IMR-90 (cell line): Measurements from ENCODE around the gene SHLD1.
"Not testable (repeated sequence)": the region's sequence is repeated elsewhere in the genome, so short reads cannot be mapped to it uniquely, and the experiment has no call there.

Experiments used
- BHLHE40 ChIP-seq: fragments of 150-350 bp; IDR thresholded peaks from 2 replicates; pipeline ENCODE4 v1.6.1; 2016; ENCODE audit warnings: mild to moderate bottlenecking, low read depth, low read length
- CEBPB ChIP-seq: IDR thresholded peaks from 2 replicates; pipeline ENCODE4 v1.6.1; 2012; ENCODE audit warnings: low read depth, low read length, improper control_type of control experiment
- ELK1 ChIP-seq: fragments of 150-350 bp; IDR thresholded peaks from 2 replicates; pipeline ENCODE4 v1.6.1; 2016; ENCODE audit warnings: low read depth, mild to moderate bottlenecking, low read length, moderate library complexity, borderline replicate concordance
- MAFK ChIP-seq: IDR thresholded peaks from 2 replicates; pipeline ENCODE4 v1.6.1; 2012; ENCODE audit warnings: low read depth, low read length, improper control_type of control experiment
- MAZ ChIP-seq: IDR thresholded peaks from 2 replicates; pipeline ENCODE4 v1.6.1; 2012; ENCODE audit warnings: low read depth, mild to moderate bottlenecking, low read length, improper control_type of control experiment, moderate library complexity, borderline replicate concordance
- POLR2A ChIP-seq: IDR thresholded peaks from 2 replicates; pipeline ENCODE4 v1.6.1; 2012; ENCODE audit warnings: mild to moderate bottlenecking, low read depth, low read length
- RAD21 ChIP-seq: IDR thresholded peaks from 2 replicates; pipeline ENCODE4 v1.6.1; 2012; ENCODE audit warnings: low read length, improper control_type of control experiment
- RCOR1 ChIP-seq: IDR thresholded peaks from 2 replicates; pipeline ENCODE4 v1.6.1; 2012; ENCODE audit warnings: mild to moderate bottlenecking, low read length, improper control_type of control experiment; ENCODE audit not compliant: insufficient replicate concordance
- RFX5 ChIP-seq: IDR thresholded peaks from 2 replicates; pipeline ENCODE4 v1.8.0; 2012; ENCODE audit warnings: low read depth, mild to moderate bottlenecking, low read length, moderate library complexity
- SMC3 ChIP-seq: fragments of 150-350 bp; IDR thresholded peaks from 2 replicates; pipeline ENCODE4 v1.6.1; 2016; ENCODE audit warnings: low read depth, mild to moderate bottlenecking, antibody characterized with exemption, low read length, moderate library complexity
- TF ChIP-seq, protein P1 (sequence below): conservative IDR thresholded peaks from 2 replicates; pipeline ENCODE4 v1.5.1; 2012; ENCODE audit warnings: mild to moderate bottlenecking, low read depth, low read length, improper control_type of control experiment

DNA sequence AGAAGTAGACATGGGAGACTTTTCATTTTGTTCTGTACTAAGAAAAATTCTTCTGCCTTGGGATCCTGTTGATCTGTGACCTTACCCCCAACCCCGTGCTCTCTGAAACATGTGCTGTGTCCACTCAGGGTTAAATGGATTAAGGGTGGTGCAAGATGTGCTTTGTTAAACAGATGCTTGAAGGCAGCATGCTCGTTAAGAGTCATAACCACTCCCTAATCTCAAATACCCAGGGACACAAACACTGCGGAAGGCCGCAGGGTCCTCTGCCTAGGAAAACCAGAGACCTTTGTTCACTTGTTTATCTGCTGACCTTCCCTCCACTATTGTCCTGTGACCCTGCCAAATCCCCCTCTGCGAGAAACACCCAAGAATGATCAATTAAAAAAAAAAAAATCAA, 47.9 kb upstream of the SHLD1 start:
- not testable (repeated sequence) for TF ChIP-seq RCOR1, MAZ, POLR2A, CEBPB, MAFK, RAD21, RFX5, SMC3, ELK1, BHLHE40
- TF ChIP-seq, protein P1, sequence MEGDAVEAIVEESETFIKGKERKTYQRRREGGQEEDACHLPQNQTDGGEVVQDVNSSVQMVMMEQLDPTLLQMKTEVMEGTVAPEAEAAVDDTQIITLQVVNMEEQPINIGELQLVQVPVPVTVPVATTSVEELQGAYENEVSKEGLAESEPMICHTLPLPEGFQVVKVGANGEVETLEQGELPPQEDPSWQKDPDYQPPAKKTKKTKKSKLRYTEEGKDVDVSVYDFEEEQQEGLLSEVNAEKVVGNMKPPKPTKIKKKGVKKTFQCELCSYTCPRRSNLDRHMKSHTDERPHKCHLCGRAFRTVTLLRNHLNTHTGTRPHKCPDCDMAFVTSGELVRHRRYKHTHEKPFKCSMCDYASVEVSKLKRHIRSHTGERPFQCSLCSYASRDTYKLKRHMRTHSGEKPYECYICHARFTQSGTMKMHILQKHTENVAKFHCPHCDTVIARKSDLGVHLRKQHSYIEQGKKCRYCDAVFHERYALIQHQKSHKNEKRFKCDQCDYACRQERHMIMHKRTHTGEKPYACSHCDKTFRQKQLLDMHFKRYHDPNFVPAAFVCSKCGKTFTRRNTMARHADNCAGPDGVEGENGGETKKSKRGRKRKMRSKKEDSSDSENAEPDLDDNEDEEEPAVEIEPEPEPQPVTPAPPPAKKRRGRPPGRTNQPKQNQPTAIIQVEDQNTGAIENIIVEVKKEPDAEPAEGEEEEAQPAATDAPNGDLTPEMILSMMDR = not testable (repeated sequence)
